SK-N-SH (cell line): ENCODE data around the gene SRRM2. TPM values are rescaled to one million over a fixed set of nuclear protein-coding genes. Genes with fewer than 3 reads are reported as not detected.

Experiments used
- CTCF ChIA-PET: fragments of 300-600, 350-600 bp; formaldehyde crosslinking; extraction: SDS; loops from one replicate; lab custom pipeline; 2021; lab: Yijun Ruan, JAX
- POLR2A ChIA-PET: fragments of 350-600 bp; sonication (Branson Sonifier 250); formaldehyde crosslinking; extraction: SDS; loops from one replicate; lab custom pipeline; 2020; ENCODE audit warnings: antibody characterized with exemption, inconsistent platforms; lab: Yijun Ruan, JAX
- DNase-seq: peaks from one replicate; pipeline ENCODE4 v3.0.0; 2012
- H2AFZ ChIP-seq: fragments of 200-600 bp; sonication (generic); 2 replicates; pipeline ENCODE4 v1.8.1; 2016; ENCODE audit warnings: antibody characterized with exemption, mild to moderate bottlenecking, low read depth
- H3F3A ChIP-seq: fragments of 200-600 bp; sonication (generic); replicated peaks from 2 replicates; pipeline ENCODE3; 2016; ENCODE audit warnings: antibody characterized with exemption, mild to moderate bottlenecking; ENCODE audit not compliant: insufficient read depth
- H3K27ac ChIP-seq, 2 experiments: fragments of 200-500 bp in 1 of 2; fragments of 200-600 bp in 1 of 2; sonication (Bioruptor generic) in 1 of 2; sonication (generic), shearing (Covaris generic) in 1 of 2; 2 replicates each; pipeline versions ENCODE4 v1.5.1 to v1.6.1; 2014 to 2016; ENCODE audit warnings: low read depth in 2 of 2, inconsistent platforms in 1 of 2, low read length in 1 of 2, mild to moderate bottlenecking in 1 of 2, mixed read lengths in 1 of 2
- H3K27me3 ChIP-seq: fragments of 200-600 bp; sonication (generic), shearing (Covaris generic); 2 replicates; pipeline ENCODE4 v1.6.1; 2016; ENCODE audit warnings: mixed run types; ENCODE audit not compliant: insufficient read depth
- H3K36me3 ChIP-seq, 2 experiments: fragments of 200-500 bp in 1 of 2; fragments of 200-600 bp in 1 of 2; sonication (Bioruptor generic) in 1 of 2; sonication (generic) in 1 of 2; replicated peaks in 1 of 2; 2 replicates each; pipeline versions ENCODE3 to v1.5.1; 2014 to 2016; ENCODE audit warnings: low read length in 1 of 2, mild to moderate bottlenecking in 1 of 2; ENCODE audit not compliant: insufficient read depth in 2 of 2, control insufficient read depth in 1 of 2
- H3K4me1 ChIP-seq, 2 experiments: fragments of 200-500 bp in 1 of 2; fragments of 200-600 bp in 1 of 2; sonication (Bioruptor generic) in 1 of 2; sonication (generic), shearing (Covaris generic) in 1 of 2; 2 replicates each; pipeline versions ENCODE4 v1.5.1 to v1.6.1; 2014 to 2016; ENCODE audit warnings: low read depth in 1 of 2, low read length in 1 of 2, mixed run types in 1 of 2; ENCODE audit not compliant: insufficient read depth in 2 of 2, control insufficient read depth in 1 of 2
- H3K4me2 ChIP-seq: fragments of 200-600 bp; sonication (generic), shearing (Covaris generic); 2 replicates; pipeline ENCODE4 v1.6.1; 2017; ENCODE audit warnings: mixed run types
- H3K4me3 ChIP-seq, 2 experiments: fragments of 200-500 bp in 1 of 2; fragments of 200-600 bp in 1 of 2; sonication (Bioruptor generic) in 1 of 2; sonication (generic), shearing (Covaris generic) in 1 of 2; 2 replicates each; pipeline versions ENCODE4 v1.5.1 to v1.8.1; 2014 to 2016; ENCODE audit warnings: low read depth in 2 of 2, inconsistent platforms in 1 of 2, low read length in 1 of 2, mild to moderate bottlenecking in 1 of 2, mixed read lengths in 1 of 2, moderate library complexity in 1 of 2
- H3K79me2 ChIP-seq: fragments of 200-600 bp; sonication (generic); 2 replicates; pipeline ENCODE4 v1.8.1; 2017; ENCODE audit warnings: mild to moderate bottlenecking; ENCODE audit not compliant: insufficient read depth
- H3K9ac ChIP-seq: fragments of 200-600 bp; sonication (generic); 2 replicates; pipeline ENCODE4 v1.6.1; 2017; ENCODE audit warnings: mixed run types
- H3K9me2 ChIP-seq: fragments of 200-600 bp; sonication (generic); 2 replicates; pipeline ENCODE4 v1.6.1; 2017; ENCODE audit warnings: mixed run types
- H3K9me3 ChIP-seq: fragments of 200-600 bp; sonication (generic); 2 replicates; pipeline ENCODE4 v1.6.1; 2017; ENCODE audit warnings: mixed run types, mild to moderate bottlenecking, moderate library complexity
- H4K20me1 ChIP-seq: fragments of 200-600 bp; sonication (generic); 2 replicates; pipeline ENCODE4 v1.6.1; 2017; ENCODE audit warnings: mild to moderate bottlenecking, mixed run types; ENCODE audit not compliant: insufficient read depth
- EZH2phosphoT487 ChIP-seq: fragments of 200-600 bp; sonication (generic); IDR thresholded peaks from 2 replicates; pipeline ENCODE4 v1.6.1; 2017; ENCODE audit warnings: low read depth, mixed run types, mild to moderate bottlenecking, antibody characterized with exemption, moderate library complexity, borderline replicate concordance
- FOSL2 ChIP-seq: IDR thresholded peaks from 2 replicates; pipeline ENCODE4 v1.4.0; 2012; ENCODE audit warnings: low read depth, mild to moderate bottlenecking, moderate library complexity, borderline replicate concordance
- GABPA ChIP-seq: IDR thresholded peaks from 2 replicates; pipeline ENCODE4 v1.4.0; 2012; ENCODE audit warnings: low read depth, mild to moderate bottlenecking
- GATA2 ChIP-seq: sonication (generic); formaldehyde crosslinking; IDR thresholded peaks from 2 replicates; pipeline ENCODE4 v1.5.0; 2020; ENCODE audit warnings: mild to moderate bottlenecking, missing genetic modification reagents
- MXI1 ChIP-seq: IDR thresholded peaks from 2 replicates; pipeline ENCODE4 v1.6.1; 2012; ENCODE audit warnings: mild to moderate bottlenecking, low read depth, low read length, improper control_type of control experiment
- RAD21 ChIP-seq: IDR thresholded peaks from 2 replicates; pipeline ENCODE4 v1.6.1; 2012; ENCODE audit warnings: mild to moderate bottlenecking, low read length
- RCOR1 ChIP-seq: fragments of 150-350 bp; IDR thresholded peaks from 2 replicates; pipeline ENCODE4 v1.6.1; 2017; ENCODE audit warnings: antibody characterized with exemption, low read length
- REST ChIP-seq: IDR thresholded peaks from 2 replicates; pipeline ENCODE4 v1.6.1; 2012; ENCODE audit warnings: mild to moderate bottlenecking, low read depth, low read length, moderate library complexity
- SIN3A ChIP-seq: IDR thresholded peaks from 2 replicates; pipeline ENCODE4 v1.6.1; 2012; ENCODE audit warnings: low read depth, mild to moderate bottlenecking, low read length, moderate library complexity, borderline replicate concordance
- SMC3 ChIP-seq: IDR thresholded peaks from 2 replicates; pipeline ENCODE4 v1.6.1; 2012; ENCODE audit warnings: low read depth, low read length, improper control_type of control experiment
- TCF12 ChIP-seq: IDR thresholded peaks from 2 replicates; pipeline ENCODE4 v1.4.0; 2012
- USF1 ChIP-seq: IDR thresholded peaks from 2 replicates; pipeline ENCODE4 v1.4.0; 2012; ENCODE audit warnings: low read depth, borderline replicate concordance
- WGBS: methylation state at CpG from one replicate; pipeline ENCODE4 v1.1.6; 2017; ENCODE audit warnings: low lambda C conversion rate; 5-methylcytosine and 5-hydroxymethylcytosine counted together
- polyA plus RNA-seq, 3 experiments: library from polyadenylated mRNA; depleted of rRNA; stranded (reverse); fragments of >200 nt; gene quantifications; 2 replicates each; pipeline ENCODE4 v1.2.3, GENCODE V29; 2012

The SRRM2 gene
- polyA plus RNA-seq, 1 of the 3 experiments (the other 2 are of a cell fraction): 143 TPM

- Histone ChIP-seq H2AFZ (no peak overlapping the region), H4K20me1 (no peaks in the 10 kb centered on the region), H3K27me3 (no peaks in the 10 kb centered on the region), H3K9me3 (no peaks in the 10 kb centered on the region), H3K4me3 (no peak overlapping the region), H3K79me2 (no peaks in the 10 kb centered on the region), H3K4me1 (no peaks in the 10 kb centered on the region; a peak in 1 of 4 replicates), H3K27ac (no peak overlapping the region), H3K9me2 (no peaks in the 10 kb centered on the region), H3F3A (no peaks in the 10 kb centered on the region), H3K4me2 (no peak overlapping the region), H3K9ac (no peak overlapping the region), H3K36me3 (no peaks in the 10 kb centered on the region)
- no peak for TF ChIP-seq SIN3A
- no peak for TF ChIP-seq RCOR1
- TF ChIP-seq REST: no peak
- TF ChIP-seq EZH2phosphoT487: no peak
- TF ChIP-seq GATA2 (CRISPR knock-in tag): no peak
- TF ChIP-seq SMC3: no peak
- no peak for TF ChIP-seq GABPA
- TF ChIP-seq FOSL2: no peak
- TF ChIP-seq TCF12: no peak
- TF ChIP-seq MXI1: no peak
- no peak for TF ChIP-seq USF1
- no peak for TF ChIP-seq RAD21
- over 99% methylated on average over 9 of the region's 12 CpGs for WGBS
- ChIA-PET POLR2A (interaction anchor here (1.8 kb wide), 1 partner anchor 9 kb away, joined by 5 read pairs; no protein-coding TSS in a partner anchor), CTCF (no interaction called here)
- DNase-seq: no peak
Measured at GRCh38 chr16:2742323-2743006, 10.0 kb upstream of the SRRM2 start.
